MCF 10A (cell line): ENCODE data around the gene PAPSS2. TPM values are rescaled to one million over a fixed set of nuclear protein-coding genes. Genes with fewer than 3 reads are reported as not detected.

Experiments
- BruUV-seq: library from RNA; stranded (reverse); fragments of 400-500 nt; replicated peaks from 2 replicates; lab custom pipeline; 2021; lab: Mats Ljungman, UMichigan
- CTCF ChIA-PET: fragments of 300-600 bp; sonication (Branson Sonifier 250); formaldehyde crosslinking; extraction: SDS; loops from one replicate; lab custom pipeline; 2021; ENCODE audit warnings: antibody characterized with exemption, inconsistent platforms; lab: Yijun Ruan, JAX
- POLR2A ChIA-PET: fragments of 300-600, 350-650 bp; sonication (Branson Sonifier 250); formaldehyde crosslinking; extraction: SDS; loops from one replicate; lab custom pipeline; 2020; ENCODE audit warnings: antibody characterized with exemption, inconsistent platforms; lab: Yijun Ruan, JAX
- DNase-seq: peaks from one replicate; pipeline ENCODE4 v3.0.0-alpha.2; 2018; ENCODE audit not compliant: unreplicated experiment
- H3K27ac Mint-ChIP-seq: one replicate; pipeline ENCODE4 v1.8.0; 2022; ENCODE audit warnings: mild to moderate bottlenecking, low read depth, mixed read lengths; ENCODE audit not compliant: unreplicated experiment
- H3K27me3 Mint-ChIP-seq: one replicate; pipeline ENCODE4 v1.8.0; 2022; ENCODE audit warnings: mixed read lengths; ENCODE audit not compliant: insufficient read depth, unreplicated experiment
- H3K36me3 Mint-ChIP-seq: one replicate; pipeline ENCODE4 v1.8.0; 2022; ENCODE audit warnings: mild to moderate bottlenecking, moderate library complexity, mixed read lengths; ENCODE audit not compliant: insufficient read depth, unreplicated experiment
- H3K4me1 Mint-ChIP-seq: one replicate; pipeline ENCODE4 v1.8.0; 2022; ENCODE audit warnings: mixed read lengths; ENCODE audit not compliant: insufficient read depth, unreplicated experiment
- H3K4me3 Mint-ChIP-seq: one replicate; pipeline ENCODE4 v1.8.0; 2022; ENCODE audit warnings: mild to moderate bottlenecking, moderate library complexity, mixed read lengths; ENCODE audit not compliant: unreplicated experiment
- H3K9me3 Mint-ChIP-seq: one replicate; pipeline ENCODE4 v1.8.0; 2022; ENCODE audit warnings: mixed read lengths; ENCODE audit not compliant: unreplicated experiment
- CTCF ChIP-seq: fragments of 200-600 bp; IDR thresholded peaks from one replicate; pipeline ENCODE4 v1.8.0; 2022; ENCODE audit warnings: antibody characterized with exemption, mild to moderate bottlenecking; ENCODE audit not compliant: unreplicated experiment
- intact Hi-C: fragments of 100-400 bp; cut with micrococcal nuclease; formaldehyde crosslinking; loops from 2 replicates; pipeline ENCODE4 v1.14.1; 2022
- total RNA-seq: library from RNA; stranded (reverse); gene quantifications from 2 replicates; pipeline ENCODE4 v1.2.3, GENCODE V29; 2022

PAPSS2 gene
- total RNA-seq, 1 experiment from 2014 or later, result 1.0 TPM

- CTCF ChIA-PET, result interaction anchor here (0.5 to 1.8 kb wide), 4 partner anchors 13 to 1514 kb away, joined by 3 to 11 read pairs (median 3); no protein-coding TSS in a partner anchor
- H3K36me3 Mint-ChIP-seq, result no peaks in the 10 kb centered on the region
- BruUV-seq, result no TSS peak
- H3K27me3 Mint-ChIP-seq, result no peaks in the 10 kb centered on the region
- no peak overlapping the region for H3K27ac Mint-ChIP-seq
- intact Hi-C loops, result no loop called here
- no peak for TF ChIP-seq CTCF
- H3K9me3 Mint-ChIP-seq, result no peaks in the 10 kb centered on the region
- no peaks in the 10 kb centered on the region for H3K4me1 Mint-ChIP-seq
- no peak overlapping the region for H3K4me3 Mint-ChIP-seq
- POLR2A ChIA-PET, result interaction anchor here (0.6 to 1.6 kb wide), 4 partner anchors 11 to 40 kb away, joined by 3 to 6 read pairs (median 3); no protein-coding TSS in a partner anchor
- no peak for DNase-seq
Observed at GRCh38 chr10:87721781-87722180, 62.1 kb downstream of the PAPSS2 start.

GRCh38 chr10:87722716-87723115 is 63.0 kb downstream of the PAPSS2 start:
- ChIA-PET POLR2A (interaction anchor here (0.5 to 1.6 kb wide), 2 partner anchors 10 to 12 kb away, joined by 3 read pairs; no protein-coding TSS in a partner anchor), CTCF (interaction anchor here (1.8 kb wide), 1 partner anchor 12 kb away, joined by 11 read pairs; no protein-coding TSS in a partner anchor)
- Mint-ChIP-seq H3K27ac (no peak overlapping the region), H3K36me3 (no peaks in the 10 kb centered on the region), H3K27me3 (no peaks in the 10 kb centered on the region), H3K9me3 (no peaks in the 10 kb centered on the region), H3K4me1 (no peaks in the 10 kb centered on the region), H3K4me3 (no peak overlapping the region)
- intact Hi-C loops, result no loop called here
- BruUV-seq, result no TSS peak
- DNase-seq, result no peak
- TF ChIP-seq CTCF, result no peak

- intact Hi-C loops, result no loop called here
- CTCF ChIA-PET, result no interaction called here
- no TSS peak for BruUV-seq
- no peak for TF ChIP-seq CTCF
- Mint-ChIP-seq H3K36me3 (no peaks in the 10 kb centered on the region), H3K27ac (no peak overlapping the region), H3K4me3 (no peak overlapping the region), H3K27me3 (no peaks in the 10 kb centered on the region), H3K9me3 (no peaks in the 10 kb centered on the region), H3K4me1 (no peaks in the 10 kb centered on the region)
- POLR2A ChIA-PET, result interaction anchor here (1.6 kb wide), 1 partner anchor 9 kb away, joined by 3 read pairs; no protein-coding TSS in a partner anchor
- DNase-seq, result no peak
Observed at GRCh38 chr10:87723500-87723899, 63.8 kb downstream of the PAPSS2 start.

GRCh38 chr10:87724789-87725188 is 65.1 kb downstream of the PAPSS2 start:
- H3K27ac Mint-ChIP-seq, result no peak overlapping the region
- ChIA-PET POLR2A (no interaction called here), CTCF (interaction anchor here (0.9 to 1.0 kb wide), 2 partner anchors 9 to 68 kb away, joined by 3 read pairs; no protein-coding TSS in a partner anchor)
- H3K9me3 Mint-ChIP-seq, result no peaks in the 10 kb centered on the region
- H3K36me3 Mint-ChIP-seq, result no peaks in the 10 kb centered on the region
- H3K27me3 Mint-ChIP-seq, result no peaks in the 10 kb centered on the region
- TF ChIP-seq CTCF, result no peak
- intact Hi-C loops, result no loop called here
- H3K4me3 Mint-ChIP-seq, result no peak overlapping the region
- H3K4me1 Mint-ChIP-seq, result no peaks in the 10 kb centered on the region
- no TSS peak for BruUV-seq
- no peak for DNase-seq
